NCI-H187 treated with DMSO at 0.1 percent for 48 hours (cell line): ENCODE measurements around the gene CDC42EP4.
"Not testable (repeated sequence)": the region's sequence is repeated elsewhere in the genome, so short reads cannot be mapped to it uniquely, and the experiment has no call there.

Experiments
- DNase-seq: peaks from one replicate; lab custom pipeline; 2025; lab: John Stamatoyannopoulos, UW

CDC42EP4 gene

DNA sequence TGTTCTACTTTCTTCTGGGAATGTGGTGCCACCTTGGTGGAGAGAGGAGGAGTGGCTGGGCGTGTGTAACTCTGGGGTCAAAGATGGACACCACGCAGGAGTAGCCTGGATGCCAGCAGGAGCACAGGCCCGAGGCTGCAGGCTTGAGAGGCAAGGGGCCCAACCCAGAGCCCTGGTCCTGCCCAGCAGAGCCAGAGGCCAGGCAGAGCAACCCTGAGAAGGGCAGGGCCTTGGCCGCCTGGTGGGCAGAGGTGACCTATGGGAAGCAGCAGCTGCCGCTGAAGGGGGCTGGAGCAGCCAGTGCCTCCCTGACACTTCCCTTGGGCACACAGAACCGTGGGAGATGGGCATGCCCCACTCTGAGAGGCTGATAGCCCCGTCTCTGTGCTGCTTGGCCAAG, 32.1 kb downstream of the CDC42EP4 start:
- no peak for DNase-seq

DNA sequence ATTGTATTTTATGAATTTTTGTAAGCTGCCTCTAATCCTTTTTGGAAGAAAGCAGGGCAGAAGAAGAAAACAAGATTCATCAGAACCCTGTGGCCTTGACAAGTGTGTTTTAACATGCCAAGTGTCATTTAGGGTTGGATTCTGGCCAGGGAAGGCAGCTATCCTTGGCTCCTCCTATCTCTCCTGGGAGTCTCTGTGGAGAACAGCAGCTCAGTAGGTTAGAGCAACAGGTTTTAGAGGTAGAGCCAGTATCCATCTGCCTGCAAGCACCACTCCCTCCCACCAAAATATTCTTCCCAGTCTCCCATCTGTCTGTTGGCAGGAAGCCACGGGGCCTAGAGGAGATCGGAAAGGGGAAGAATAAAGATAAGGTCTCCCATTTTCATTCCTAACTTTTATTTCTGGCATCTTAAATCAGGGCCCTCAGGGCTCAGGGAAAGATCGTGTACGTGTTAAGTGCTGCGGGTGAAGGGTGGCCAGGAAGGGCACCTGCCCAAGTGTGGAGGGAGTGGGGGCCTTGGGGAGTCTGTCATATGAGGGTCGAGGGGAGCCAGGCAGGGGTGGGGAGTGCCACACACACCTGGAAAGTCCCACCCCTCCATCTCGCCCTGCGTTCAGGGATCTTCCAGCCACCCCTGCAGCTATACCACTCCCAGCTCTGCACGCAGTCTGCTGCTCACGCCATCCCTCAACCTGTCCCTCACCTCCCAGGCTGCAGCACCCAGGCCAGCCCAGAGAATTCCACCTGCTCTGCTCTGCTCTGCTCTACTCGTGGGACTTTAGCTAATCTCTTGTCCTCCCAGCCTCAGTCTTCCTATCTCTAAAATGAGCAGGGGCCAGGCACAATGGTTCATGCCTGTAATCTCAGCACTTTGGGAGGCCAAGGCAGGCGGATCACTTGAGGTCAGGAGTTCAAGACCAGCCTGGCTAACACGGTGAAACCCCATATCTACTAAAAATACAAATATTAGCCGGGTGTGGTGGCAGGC, 33.0 kb downstream of the CDC42EP4 start:
- peak; percentile 86 for DNase-seq

DNA sequence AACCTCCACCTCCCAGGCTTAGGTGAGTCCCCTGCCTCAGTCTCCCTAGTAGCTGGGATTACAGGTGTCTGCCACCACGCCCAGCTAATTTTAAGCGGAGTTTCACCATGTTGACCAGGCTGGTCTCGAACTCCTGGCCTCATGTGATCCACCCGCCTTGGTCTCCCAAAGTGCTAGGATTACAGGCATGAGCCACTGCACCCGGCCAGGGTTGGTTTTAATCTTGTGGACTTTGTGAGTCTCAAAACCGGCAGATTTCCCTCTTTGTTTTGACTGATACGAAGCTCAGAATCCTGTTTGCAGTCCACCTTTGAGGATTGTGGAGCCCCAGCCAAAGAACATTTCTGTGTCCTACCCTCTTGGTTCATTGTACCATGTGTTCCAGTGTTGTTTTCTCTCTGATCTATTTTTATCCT, 33.7 kb downstream of the CDC42EP4 start:
- DNase-seq, result no peak

DNA sequence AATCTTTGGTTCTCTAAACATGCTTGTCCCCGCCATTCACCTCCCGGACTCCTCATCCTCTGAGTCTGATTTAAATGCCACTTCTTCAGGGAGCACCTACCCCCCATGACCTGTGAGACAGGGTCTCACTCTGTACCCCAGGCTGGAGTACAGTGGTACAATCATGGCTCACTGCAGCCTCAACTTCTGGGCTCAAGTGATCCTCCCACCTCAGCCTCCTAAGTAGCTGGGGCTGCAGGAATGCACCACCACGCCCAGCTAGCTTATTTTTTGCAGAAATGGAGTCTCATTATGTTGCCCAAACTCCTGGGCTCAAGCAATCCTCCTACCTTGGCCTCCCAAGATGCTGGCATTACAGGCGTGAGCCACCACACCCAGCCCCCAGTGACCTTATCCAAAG, 37.3 kb downstream of the CDC42EP4 start:
- no peak for DNase-seq

DNA sequence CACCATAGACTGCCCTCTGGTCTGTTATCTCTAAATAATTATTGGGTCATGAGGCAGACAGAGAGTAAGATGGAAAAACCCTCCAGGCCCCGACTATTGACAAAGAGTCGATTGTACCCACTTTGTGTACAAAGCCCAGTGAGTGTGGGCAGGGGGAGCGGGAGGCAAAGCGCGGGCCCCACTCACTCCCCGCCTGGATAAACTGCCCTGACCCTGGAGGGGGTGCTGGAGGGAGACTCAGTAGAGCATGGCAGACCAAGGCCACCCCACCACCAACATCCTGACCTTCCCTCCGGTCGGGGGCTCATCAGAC, 38.9 kb downstream of the CDC42EP4 start:
- DNase-seq, result no peak

DNA sequence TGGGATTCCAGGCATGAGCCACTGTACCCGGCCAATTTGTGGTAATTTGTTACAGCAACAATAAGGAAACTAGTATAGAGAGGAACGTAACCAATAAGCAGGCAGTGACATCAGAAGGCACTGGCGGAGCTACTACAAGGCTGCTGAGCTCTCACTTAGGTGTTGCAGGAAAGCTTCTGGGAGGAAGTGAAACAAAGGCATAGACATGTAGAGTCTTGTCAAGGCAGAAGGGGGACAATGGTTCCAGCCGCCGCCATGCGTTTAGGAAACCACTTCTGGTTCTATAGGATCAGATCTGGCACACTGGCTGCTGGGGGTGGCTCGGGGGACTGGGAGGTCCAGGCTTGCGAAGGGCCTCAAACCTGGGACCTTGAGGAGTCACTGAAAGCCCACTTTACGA, 40.7 kb downstream of the CDC42EP4 start:
- DNase-seq, result no peak

DNA sequence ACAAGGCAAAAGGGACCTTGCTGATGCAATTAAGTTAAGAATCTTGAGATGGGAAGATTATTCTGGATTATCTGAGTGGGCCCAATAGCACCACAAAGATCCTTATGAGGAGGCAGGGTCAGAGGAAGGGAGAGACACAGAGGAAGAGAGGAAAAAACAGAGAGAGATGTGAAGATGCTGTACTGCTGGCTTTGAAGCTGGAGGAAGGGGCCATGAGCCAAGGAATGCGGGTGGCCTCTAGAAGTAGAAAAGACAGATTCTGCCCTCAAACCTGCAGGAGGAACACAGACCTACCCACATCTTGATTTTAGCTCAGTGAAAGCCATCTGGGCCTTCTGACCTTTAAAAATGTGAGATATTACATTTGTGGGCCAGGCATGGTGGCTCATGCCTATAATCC, 42.0 kb downstream of the CDC42EP4 start:
- no peak for DNase-seq

DNA sequence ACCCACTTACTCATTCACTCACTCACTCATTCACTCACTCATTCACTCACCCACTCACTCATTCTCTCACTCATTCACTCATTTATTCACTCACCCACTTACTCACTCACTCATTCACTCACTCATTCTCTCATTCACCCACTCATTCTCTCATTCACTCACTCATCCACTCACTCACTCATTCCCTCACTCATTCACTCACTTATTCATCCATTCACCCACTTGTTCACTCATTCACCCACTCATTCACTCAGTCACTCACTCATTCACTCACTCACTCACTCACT, 42.5 kb downstream of the CDC42EP4 start:
- DNase-seq, result no peak

DNA sequence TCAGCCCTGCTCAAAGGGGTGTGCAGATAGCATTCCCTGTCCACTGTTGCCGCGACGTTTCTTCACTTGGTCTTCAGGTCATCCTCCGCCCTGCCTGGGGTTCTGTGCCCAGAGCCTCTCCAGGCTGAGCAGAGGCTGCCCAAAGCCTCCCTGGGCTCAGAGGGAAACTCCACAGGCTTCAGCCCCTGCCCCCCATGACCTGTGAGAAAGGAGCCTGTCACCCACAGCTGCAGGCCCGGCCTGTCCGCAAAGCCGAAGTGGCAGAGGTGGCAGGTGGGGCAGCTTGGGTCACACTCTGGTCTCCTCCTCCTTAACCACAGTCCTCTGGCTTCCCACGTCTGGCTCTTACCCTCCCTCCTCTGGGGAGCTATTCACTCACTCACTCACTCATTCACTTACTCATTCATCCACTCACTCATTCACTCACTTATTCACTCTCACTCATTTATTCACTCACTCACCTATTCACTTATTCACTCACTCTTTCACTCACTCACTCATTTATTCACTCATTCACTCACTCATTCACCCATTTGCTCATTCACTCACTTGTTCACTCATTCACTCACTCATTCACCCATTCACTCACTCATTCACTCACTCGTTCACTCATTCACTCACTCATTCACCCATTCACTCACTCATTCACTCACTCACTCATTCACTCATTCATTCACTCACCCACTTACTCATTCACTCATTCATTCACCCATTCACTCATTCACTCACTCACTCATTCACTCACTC, 43.0 kb downstream of the CDC42EP4 start:
- DNase-seq, result no peak

DNA sequence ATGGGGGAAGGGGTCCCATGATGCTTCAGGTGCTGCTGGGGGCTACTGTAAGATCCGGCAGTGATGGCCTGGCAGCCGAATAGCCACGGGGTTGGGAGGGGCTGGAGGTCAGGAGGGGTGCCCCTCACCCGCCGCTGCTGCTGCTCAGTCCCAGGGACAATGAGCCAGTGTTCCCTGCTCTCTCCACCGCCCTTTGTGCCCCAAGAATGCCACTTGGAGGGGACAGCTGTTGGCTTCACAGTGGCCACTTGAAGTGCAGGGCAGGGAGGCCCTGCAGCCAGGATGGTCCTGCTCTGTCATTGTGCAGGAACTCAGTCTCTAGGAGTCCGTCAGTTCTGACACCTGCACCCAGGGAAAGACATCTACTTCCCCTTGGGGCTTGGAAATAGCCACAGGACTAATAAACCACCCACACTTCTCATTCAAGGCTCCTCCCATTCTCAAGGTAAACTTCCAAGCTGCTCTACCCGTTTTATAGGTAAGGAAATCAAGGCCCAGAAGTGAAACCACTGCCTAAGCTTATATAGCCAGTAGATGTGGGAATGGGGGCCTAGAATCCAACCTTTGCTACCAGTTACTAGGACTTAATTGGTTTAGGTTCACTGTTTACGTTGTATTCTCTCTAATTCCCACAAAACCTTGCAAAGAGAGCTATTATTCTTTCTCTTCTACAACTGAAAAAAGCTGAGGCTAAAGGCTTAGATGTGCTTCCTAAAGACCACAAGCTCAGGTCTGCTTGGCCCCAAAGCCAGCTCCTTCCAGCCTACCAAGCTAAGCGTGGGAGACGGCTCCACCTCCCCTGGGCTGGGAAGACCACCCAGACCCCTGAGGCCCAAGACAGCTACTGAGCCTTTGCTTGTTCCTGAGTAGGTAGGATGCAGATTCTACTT, 43.9 kb downstream of the CDC42EP4 start:
- no peak for DNase-seq

DNA sequence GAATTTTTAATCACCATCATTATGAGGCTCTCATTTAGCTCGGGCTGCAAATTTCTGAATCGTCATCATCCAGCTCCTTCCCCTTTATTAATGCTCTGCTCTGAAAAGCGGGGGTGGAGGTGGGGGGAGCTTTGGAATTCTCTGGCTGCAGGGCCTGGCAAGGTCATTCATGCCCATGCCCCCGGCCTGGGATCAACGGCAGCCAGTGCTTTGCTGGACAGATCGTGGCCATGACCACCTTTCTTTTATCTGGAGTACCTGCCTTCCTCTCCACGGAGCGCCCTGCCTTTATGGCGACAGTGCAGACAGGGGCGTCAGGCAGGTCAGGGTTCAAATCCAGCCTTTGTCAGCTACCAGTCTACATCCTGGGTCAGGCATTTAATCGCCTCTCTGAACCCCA, 45.0 kb downstream of the CDC42EP4 start:
- no peak for DNase-seq

DNA sequence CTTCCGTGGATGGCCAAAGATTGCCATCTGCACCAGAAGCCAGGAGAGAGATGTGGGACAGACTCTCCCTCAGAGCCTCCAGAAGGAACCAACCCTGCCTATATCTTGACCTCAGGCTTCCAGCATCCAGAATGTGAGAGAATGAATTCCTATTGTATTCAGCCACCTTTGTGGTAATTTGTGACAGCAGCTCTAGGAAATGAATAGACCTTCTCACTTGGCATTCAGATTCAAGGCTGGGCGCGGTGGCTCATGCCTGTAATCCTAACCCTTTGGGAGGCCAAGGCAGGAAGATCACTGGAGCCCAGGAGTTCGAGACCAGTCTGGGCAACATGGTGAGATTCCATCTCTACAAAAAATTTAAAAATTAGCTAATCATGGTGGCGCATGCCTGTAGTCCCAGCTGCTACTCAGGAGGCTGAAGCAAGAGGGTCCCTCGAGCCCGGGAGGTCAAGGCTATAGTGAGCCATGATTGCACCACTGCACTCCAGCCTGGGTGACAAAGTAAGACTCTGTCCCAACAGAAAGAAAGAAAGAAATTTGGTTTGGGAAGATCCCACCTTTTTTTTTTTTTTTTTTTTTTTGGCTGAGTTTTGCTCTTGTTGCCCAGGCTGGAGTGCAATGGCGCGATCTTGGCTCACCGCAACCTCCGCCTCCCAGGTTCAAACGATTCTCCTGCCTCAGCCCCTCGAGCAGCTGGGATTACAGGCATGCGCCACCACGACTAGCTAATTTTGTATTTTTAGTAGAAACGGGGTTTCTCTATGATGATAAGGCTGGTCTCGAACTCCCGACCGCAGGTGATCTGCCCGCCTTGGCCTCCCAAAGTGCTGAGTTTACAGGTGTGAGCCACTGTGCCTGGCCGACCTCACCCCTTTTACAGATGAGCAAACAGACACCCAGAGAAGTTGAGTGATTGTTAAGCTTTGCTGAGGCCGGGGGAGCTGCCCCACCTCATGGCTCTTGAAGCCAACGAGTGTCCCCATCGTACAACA, 45.9 kb downstream of the CDC42EP4 start:
- no peak for DNase-seq

DNA sequence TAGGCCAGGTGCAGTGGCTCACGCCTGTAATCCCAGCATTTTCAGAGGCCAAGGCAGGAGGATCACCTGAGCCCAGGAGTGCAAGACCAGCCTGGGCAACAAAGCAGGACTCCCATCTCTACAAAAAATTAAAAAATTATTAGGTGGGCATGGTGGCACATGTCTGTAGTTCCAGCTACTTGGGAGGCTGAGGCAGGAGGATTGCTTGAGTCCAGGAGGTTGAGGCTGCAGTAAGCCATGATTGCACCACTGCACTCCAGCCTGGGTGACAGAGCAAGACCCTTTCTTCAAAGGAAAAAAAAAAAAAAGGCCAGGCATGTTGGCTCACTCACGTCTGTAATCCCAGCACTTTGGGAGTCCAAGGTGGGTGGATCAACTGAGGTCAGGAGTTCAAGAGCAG, 47.4 kb downstream of the CDC42EP4 start:
- not testable (repeated sequence) for DNase-seq

DNA sequence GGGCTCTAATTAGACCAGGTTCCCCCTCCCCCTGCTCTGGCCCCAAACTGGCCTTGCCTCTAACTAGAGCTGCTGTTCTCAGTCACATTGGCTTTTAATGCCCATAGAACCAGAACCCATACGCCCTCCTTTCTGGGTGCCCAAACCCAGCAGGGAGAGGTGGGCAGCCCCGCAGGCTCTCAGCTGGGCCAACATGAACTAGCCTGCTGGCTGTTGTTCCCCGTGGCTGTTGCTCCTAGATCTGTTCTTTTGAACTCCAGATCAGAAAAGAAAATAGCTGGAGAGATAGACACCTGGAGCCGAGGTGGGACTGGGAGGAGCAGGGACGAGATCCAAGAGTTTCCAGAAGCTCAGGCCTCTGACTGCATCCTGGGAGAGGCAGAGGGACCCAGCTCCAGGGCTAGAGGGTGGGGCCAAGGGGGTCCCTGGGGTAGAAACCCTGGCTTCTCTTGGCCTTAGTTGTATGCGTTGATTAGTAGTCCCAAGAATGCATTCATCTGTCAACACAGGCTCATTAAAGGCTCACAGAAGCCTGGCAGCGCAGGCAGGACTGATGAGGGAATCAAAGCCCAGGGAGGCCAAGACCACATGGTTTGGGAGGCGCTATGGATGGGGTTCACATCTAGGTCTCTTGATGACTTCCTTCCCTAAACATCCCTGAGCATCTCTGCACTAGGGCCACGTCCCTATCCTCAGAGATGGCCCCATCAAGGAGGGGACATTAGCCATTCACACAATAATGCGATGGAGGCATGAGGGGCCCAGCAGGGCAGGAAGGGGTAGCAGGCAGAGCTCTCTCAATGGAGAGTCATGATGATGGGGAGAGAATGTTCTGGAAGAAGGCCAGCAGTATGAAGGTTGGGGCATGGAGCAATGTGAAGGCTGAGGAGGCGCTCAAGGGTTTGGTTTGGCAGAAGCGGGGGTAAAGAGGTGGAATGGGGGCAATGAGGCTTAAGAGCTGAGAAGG, 48.8 kb downstream of the CDC42EP4 start:
- DNase-seq, result no peak

DNA sequence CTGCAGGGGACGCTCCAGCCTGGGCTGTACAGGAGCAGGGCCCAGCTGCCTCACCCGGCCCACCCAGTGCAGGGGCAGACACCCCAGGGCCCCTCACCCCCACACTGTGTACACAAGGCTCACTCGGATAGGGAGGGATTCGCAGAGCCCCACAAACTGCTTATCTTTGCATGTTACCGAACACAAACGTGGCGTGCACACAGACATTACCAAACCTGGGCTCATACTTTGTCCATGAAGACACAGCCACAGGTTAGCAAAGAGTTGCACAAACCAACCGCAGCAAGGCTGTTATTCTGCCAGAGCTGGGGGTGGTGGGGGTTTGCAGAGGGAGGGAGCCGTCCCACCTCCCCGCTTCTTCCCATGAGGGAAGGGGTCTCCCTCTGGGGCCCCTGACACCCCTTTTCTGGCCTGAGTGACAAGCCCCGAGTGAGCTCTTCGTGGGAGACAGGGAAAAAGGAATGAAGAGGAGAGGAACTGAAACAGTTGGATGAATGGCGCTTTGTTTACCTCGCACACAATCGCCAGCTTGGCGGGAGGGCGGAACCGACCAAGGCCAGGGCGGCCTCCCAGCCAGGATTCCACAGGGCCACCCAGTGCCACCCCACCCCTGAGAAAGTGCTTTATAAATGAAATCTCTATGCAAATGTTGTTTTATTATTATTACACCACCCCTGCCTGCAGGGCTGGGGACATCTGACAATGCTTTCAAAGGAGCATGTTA, 49.7 kb downstream of the CDC42EP4 start:
- DNase-seq, result no peak

DNA sequence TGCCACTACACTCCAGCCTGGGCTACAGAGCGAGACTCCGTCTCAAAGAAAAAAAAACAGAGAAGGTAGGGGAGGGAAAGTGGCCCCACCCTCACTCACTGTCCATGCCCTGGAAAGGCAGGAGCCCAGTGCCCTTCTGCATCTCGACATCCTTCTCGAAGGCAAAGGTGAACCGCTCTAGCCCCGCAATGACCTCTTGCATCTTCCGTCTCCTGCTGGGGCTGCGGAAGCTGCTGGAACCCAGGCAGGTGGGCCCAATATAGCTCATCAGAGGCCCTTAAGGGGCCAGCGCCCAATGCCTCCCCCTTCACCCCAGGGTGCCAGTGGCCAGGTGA, 50.2 kb downstream of the CDC42EP4 start, which contains the start of gene CPSF4L:
CPSF4L (minus strand) TSS at position 264 of the 335 bp plus-strand sequence; CDS start at position 202, 62 bp downstream.
- DNase-seq, result no peak

DNA sequence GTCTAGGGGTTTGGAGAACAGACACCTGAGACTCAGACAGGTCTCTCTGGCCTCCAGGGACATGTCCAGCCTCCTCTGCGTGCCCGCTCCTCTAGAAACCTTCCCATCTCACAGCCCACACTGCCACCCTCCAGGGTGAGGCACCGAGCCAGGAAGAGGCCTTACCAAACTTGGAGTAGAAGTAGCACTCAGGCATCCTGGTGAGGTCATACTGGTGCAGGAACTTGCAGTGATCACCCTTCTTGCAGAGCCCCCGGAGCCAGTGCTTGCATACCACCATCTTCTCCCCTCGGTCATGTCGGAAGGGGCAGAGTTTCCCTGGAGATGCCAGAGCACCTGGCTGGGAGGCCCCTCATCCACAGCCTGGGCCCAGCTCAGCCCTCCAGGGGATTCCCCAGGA, 54.3 kb downstream of the CDC42EP4 start:
- DNase-seq, result no peak

DNA sequence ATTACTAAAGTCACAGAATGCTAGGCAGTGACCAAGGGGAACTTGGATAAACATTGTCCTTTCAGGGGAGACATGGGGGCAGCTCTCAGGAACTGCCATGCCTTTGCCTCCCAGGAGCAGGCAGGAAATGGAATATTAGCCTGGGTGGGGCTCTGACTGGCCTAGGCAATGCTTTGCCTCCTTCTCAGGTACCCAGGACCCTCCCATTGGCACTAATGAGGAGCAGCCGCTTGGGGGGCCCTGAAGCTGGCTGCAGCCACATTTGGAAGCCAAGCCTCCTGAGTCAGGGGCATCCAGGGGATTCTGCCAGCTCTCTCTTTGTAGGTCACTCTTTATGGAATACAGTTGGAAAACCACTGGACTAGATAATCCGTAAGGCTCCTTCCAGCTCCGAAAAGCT, 55.6 kb downstream of the CDC42EP4 start:
- DNase-seq, result no peak

DNA sequence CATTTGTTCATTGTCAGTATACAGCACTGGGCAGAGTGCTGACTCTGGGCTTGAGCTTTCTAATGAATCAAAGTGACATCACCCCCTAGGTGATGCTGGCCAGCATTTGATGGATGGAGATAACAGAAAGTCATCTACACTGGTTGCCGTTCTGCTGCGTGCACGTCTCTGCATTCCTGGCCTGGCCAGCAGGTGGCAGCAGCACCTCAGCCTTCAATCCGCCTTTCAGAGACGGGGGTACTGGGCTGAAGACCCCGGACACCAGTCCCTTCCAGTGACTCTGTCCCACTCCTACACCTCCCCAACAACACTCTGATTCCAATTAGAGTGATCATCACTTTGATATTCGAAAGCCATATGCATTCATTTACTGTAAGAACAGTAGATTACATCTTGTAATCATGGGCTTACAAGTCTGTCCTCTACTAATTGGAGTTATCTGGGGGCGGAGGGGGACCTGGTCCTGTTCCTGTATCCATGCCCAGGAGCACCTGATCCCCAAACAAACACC, 56.1 kb downstream of the CDC42EP4 start:
- DNase-seq, result no peak
